Measurements from ENCODE around the gene ZBTB18.

DNA sequence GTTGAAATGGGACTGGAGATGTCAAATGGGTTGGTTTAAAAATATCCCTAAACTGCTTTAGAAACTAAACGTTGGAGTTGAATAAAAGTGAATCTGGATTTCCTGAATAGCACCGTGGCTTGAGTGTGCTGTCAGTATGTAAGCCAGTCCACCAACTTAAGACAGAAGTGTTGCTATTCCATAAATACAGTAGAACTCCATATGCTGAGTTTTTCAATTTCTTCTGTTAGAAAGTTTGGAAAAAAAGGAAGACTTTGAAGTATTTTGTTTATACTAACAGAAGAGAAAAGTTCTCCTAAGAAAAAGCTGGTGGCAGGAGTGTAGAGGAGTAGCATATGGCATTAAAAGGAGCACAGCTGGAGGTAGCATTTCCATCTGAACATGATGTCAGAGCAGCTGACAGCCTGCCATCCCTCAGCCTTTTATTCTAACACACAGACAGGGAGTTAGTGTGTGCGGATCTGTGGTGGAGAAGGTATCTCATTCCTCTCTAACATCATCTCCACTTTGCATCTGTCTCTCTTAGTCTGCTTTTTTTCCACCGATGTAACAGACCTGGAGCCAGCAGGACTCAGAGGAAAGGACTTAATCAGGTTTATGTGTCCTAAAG lies at the start of gene ZBTB18:
- no peak for TF ChIP-seq CTCF (IDR thresholded peaks at IDR 0.05)
- TF ChIP-seq POLR2AphosphoS5 (IDR thresholded peaks at IDR 0.05) = no peak

All from breast epithelium (tissue), 3 donors.